ENCODE data around the gene TRMT6. TPM values are rescaled to one million over a fixed set of nuclear protein-coding genes. Genes with fewer than 3 reads are reported as not detected.

TRMT6 gene
- polyA plus RNA-seq, 3 donors, result 9.3 to 11.0 (median 10.6) TPM

- Mint-ChIP-seq H3K4me3 (no peak overlapping the region), H3K27ac (no peak overlapping the region), H3K4me1 (peaks cover 6% of the 10 kb centered on the region), H3K27me3 (ENCODE audit: low read depth in 3 of 3) (no peaks in the 10 kb centered on the region), H3K36me3 (peaks cover 30 to 56% of the 10 kb centered on the region in 2 donors), H3K9me3 (no peaks in the 10 kb centered on the region)
- TF ChIP-seq CTCF (IDR thresholded peaks at IDR 0.05), result no peak
- no peak for DNase-seq
- H2AFZ ChIP-seq (ENCODE audit: insufficient read depth, low read depth, low read length, poor library complexity, severe bottlenecking), result no peak overlapping the region
- no peaks in the 10 kb centered on the region for H4K20me1 ChIP-seq (ENCODE audit: insufficient read depth, low read length)
- peaks cover 6 to 10% of the 10 kb centered on the region in 2 donors for H3K4me1 ChIP-seq (ENCODE audit: control insufficient read depth in 1 of 2, insufficient read depth in 2 of 2, low read length in 2 of 2)
- no peak overlapping the region for H3K4me2 ChIP-seq (replicated peaks; ENCODE audit: extremely low read depth, low read length, poor library complexity, severe bottlenecking)
- H3K79me2 ChIP-seq (ENCODE audit: insufficient read depth, low read length), result no peaks in the 10 kb centered on the region
- H3K4me3 ChIP-seq (replicated peaks in 1 of 3; ENCODE audit: low read depth in 2 of 3, low read length in 3 of 3), result no peak overlapping the region
- peaks cover 7 to 50% of the 10 kb centered on the region in 2 donors for H3K36me3 ChIP-seq (replicated peaks in 1 of 2; ENCODE audit: control insufficient read depth in 1 of 2, insufficient read depth in 2 of 2, low read length in 2 of 2)
- 100% methylated on average over 1 of the region's 1 CpG for WGBS (ENCODE audit: insufficient coverage)
- H3K9me3 ChIP-seq (replicated peaks in 1 of 2; ENCODE audit: control insufficient read depth in 1 of 2, insufficient read depth in 1 of 2, low read length in 2 of 2), result no peaks in the 10 kb centered on the region
- intact Hi-C loops (cut with micrococcal nuclease), result no loop called here
- peak overlapping the region in 1 of 2 donors; percentile 49 for H3K27ac ChIP-seq (ENCODE audit: low read depth in 1 of 2, low read length in 2 of 2)
- no peak overlapping the region for H3K9ac ChIP-seq (ENCODE audit: insufficient read depth, low read length, poor library complexity, severe bottlenecking)
- H3K27me3 ChIP-seq (ENCODE audit: control insufficient read depth in 2 of 2, insufficient read depth in 2 of 2, low read length in 2 of 2), result no peaks in the 10 kb centered on the region
These were observed 24.2 kb upstream of the TRMT6 start for GRCh38 chr20:5974531-5974930.

GRCh38 chr20:5973971-5974370, 23.6 kb upstream of the TRMT6 start:
- peak overlapping the region in 1 of 2 donors; percentile 49 for H3K27ac ChIP-seq (ENCODE audit: low read depth in 1 of 2, low read length in 2 of 2)
- no peak overlapping the region for H3K4me3 Mint-ChIP-seq
- 11% methylated on average over 3 of the region's 4 CpGs for WGBS (ENCODE audit: insufficient coverage)
- no peaks in the 10 kb centered on the region for H3K27me3 Mint-ChIP-seq (ENCODE audit: low read depth in 3 of 3)
- peak; percentile 22 to 36 (median 29) for DNase-seq
- H3K27ac Mint-ChIP-seq, result peak overlapping the region in 3 of 7 donors; percentile 30 to 50 (median 40)
- H3K9me3 Mint-ChIP-seq, result no peaks in the 10 kb centered on the region
- no peaks in the 10 kb centered on the region for H3K9me3 ChIP-seq (replicated peaks in 1 of 2; ENCODE audit: control insufficient read depth in 1 of 2, insufficient read depth in 1 of 2, low read length in 2 of 2)
- peaks cover 6 to 48% of the 10 kb centered on the region in 2 donors for H3K36me3 ChIP-seq (replicated peaks in 1 of 2; ENCODE audit: control insufficient read depth in 1 of 2, insufficient read depth in 2 of 2, low read length in 2 of 2)
- H3K4me1 Mint-ChIP-seq, result peaks cover 6% of the 10 kb centered on the region
- no peak for TF ChIP-seq CTCF (IDR thresholded peaks at IDR 0.05)
- peaks cover 26 to 56% of the 10 kb centered on the region in 2 donors for H3K36me3 Mint-ChIP-seq
- H3K79me2 ChIP-seq (ENCODE audit: insufficient read depth, low read length), result no peaks in the 10 kb centered on the region
- intact Hi-C loops (cut with micrococcal nuclease), result no loop called here
- no peak overlapping the region for H3K4me3 ChIP-seq (replicated peaks in 1 of 3; ENCODE audit: low read depth in 2 of 3, low read length in 3 of 3)
- H4K20me1 ChIP-seq (ENCODE audit: insufficient read depth, low read length), result no peaks in the 10 kb centered on the region
- peak overlapping the region; percentile 15 for H2AFZ ChIP-seq (ENCODE audit: insufficient read depth, low read depth, low read length, poor library complexity, severe bottlenecking)
- peaks cover 6 to 10% of the 10 kb centered on the region in 2 donors for H3K4me1 ChIP-seq (ENCODE audit: control insufficient read depth in 1 of 2, insufficient read depth in 2 of 2, low read length in 2 of 2)
- no peaks in the 10 kb centered on the region for H3K27me3 ChIP-seq (ENCODE audit: control insufficient read depth in 2 of 2, insufficient read depth in 2 of 2, low read length in 2 of 2)
- no peak overlapping the region for H3K4me2 ChIP-seq (replicated peaks; ENCODE audit: extremely low read depth, low read length, poor library complexity, severe bottlenecking)
- peak overlapping the region; percentile 34 for H3K9ac ChIP-seq (ENCODE audit: insufficient read depth, low read length, poor library complexity, severe bottlenecking)
